Right cardiac atrium (tissue), 5 donors: ENCODE data around the gene CC2D1A. TPM values are rescaled to one million over a fixed set of nuclear protein-coding genes. Genes with fewer than 3 reads are reported as not detected.
A peak's percentile ranks its signal among the peaks of the same experiment; 100 is the strongest.

ENCODE experiments used
- ATAC-seq, 2 donors: fragments of 200-7000 bp; cut with Tn5 transposase; one replicate each; pipeline versions ENCODE4 v1.8.0 to v1.9.1; 2020; ENCODE audit warnings: moderate library complexity in 2 of 2, mild to moderate bottlenecking in 1 of 2
- DNase-seq, 3 donors: peaks; one replicate each; pipeline ENCODE4 v3.0.0-alpha.2; 2020
- H3K27ac ChIP-seq: one replicate; pipeline ENCODE4 v1.5.1; 2013; ENCODE audit warnings: mild to moderate bottlenecking, low read length, control low read depth, moderate library complexity
- H3K27me3 ChIP-seq: one replicate; pipeline ENCODE4 v1.6.1; 2013; ENCODE audit not compliant: control insufficient read depth, insufficient read depth
- H3K4me1 ChIP-seq: one replicate; pipeline ENCODE4 v1.6.1; 2013; ENCODE audit warnings: low read length; ENCODE audit not compliant: control insufficient read depth, insufficient read depth
- H3K4me3 ChIP-seq: one replicate; pipeline ENCODE4 v1.5.1; 2013; ENCODE audit warnings: low read length, control low read depth
- H3K9me3 ChIP-seq: one replicate; pipeline ENCODE4 v1.6.1; 2013; ENCODE audit warnings: low read length; ENCODE audit not compliant: control insufficient read depth
- WGBS: extraction: QIAGEN DNeasy Blood & Tissue Kit; methylation state at CpG from one replicate; pipeline ENCODE4 v1.1.7; 2013; 5-methylcytosine and 5-hydroxymethylcytosine counted together
- intact Hi-C, 4 donors: fragments of 100-400 bp; cut with DNase I; formaldehyde crosslinking; loops; one replicate each; pipeline versions ENCODE4 v1.11.0 to v1.14.0; 2022 to 2023
- polyA plus RNA-seq: library from polyadenylated mRNA; stranded (reverse); fragments of 200-250 nt; gene quantifications from one replicate; pipeline ENCODE4 v1.2.3, GENCODE V29; 2013
- total RNA-seq, 4 donors: library from RNA; stranded (reverse); fragmentation: NEBNext Ultra II Directional; extraction: Animal tissue kit (Norgen Biotek cat#: 25700); gene quantifications; one replicate each; pipeline ENCODE4 v1.2.1, GENCODE V29; 2021
- donor health status: healthy with polysubstance abuse.
- donor health status: DM: no; HTN: yes; CAD: no.
- donor health status: DM: no; HTN: no; CAD: no.
- donor health status: DM: no; HTN: yes; CAD: no; lungs with severe emphysema.
- donor health status: DM: yes; HTN: yes; CAD: no.

The CC2D1A gene
- total and polyA plus RNA-seq, 5 donors = 21.6 to 26.2 (median 22.6) TPM

GRCh38 chr19:13877303-13877702 lies 28.7 kb upstream of the CC2D1A start:
- Histone ChIP-seq H3K27me3 (no peaks in the 10 kb centered on the region), H3K4me3 (no peak overlapping the region), H3K27ac (no peak overlapping the region), H3K4me1 (peaks cover 2% of the 10 kb centered on the region), H3K9me3 (no peaks in the 10 kb centered on the region)
- WGBS = 89% methylated on average over 27 of the region's 27 CpGs
- no peak for DNase-seq
- ATAC-seq = no peak
- intact Hi-C loops = no loop called here

- peak overlapping the region; percentile 6 for H3K27ac ChIP-seq
- intact Hi-C loops = loop anchor here (2.0 to 10.0 kb wide), 5 partner anchors 164 to 194 kb away; partner anchors contain the start of gene MISP3 (in 2 of the 4)
- no peaks in the 10 kb centered on the region for H3K27me3 ChIP-seq
- ATAC-seq (peak; percentile 95), DNase-seq (peak; percentile 98 to 100 (median 99))
- H3K4me3 ChIP-seq = no peak overlapping the region
- WGBS = 8% methylated on average over 34 of the region's 34 CpGs
- peaks cover 2% of the 10 kb centered on the region for H3K4me1 ChIP-seq
- H3K9me3 ChIP-seq = no peaks in the 10 kb centered on the region
Measured at GRCh38 chr19:13880059-13881043, 25.6 kb upstream of the CC2D1A start.

- 44% methylated on average over 12 of the region's 12 CpGs for WGBS
- Histone ChIP-seq H3K27me3 (no peaks in the 10 kb centered on the region), H3K4me3 (no peak overlapping the region), H3K9me3 (no peaks in the 10 kb centered on the region), H3K27ac (no peak overlapping the region), H3K4me1 (peaks cover 2% of the 10 kb centered on the region)
- intact Hi-C loops = loop anchor here (2.0 to 10.0 kb wide), 5 partner anchors 164 to 194 kb away; partner anchors contain the start of gene MISP3 (in 2 of the 4)
- no peak for ATAC-seq
- no peak for DNase-seq
Measured at GRCh38 chr19:13881251-13881691, 24.7 kb upstream of the CC2D1A start.

- no peak overlapping the region for H3K27ac ChIP-seq
- H3K27me3 ChIP-seq = no peaks in the 10 kb centered on the region
- no peak for ATAC-seq
- intact Hi-C loops = loop anchor here (2.0 to 10.0 kb wide), 5 partner anchors 163 to 193 kb away; partner anchors contain the start of gene MISP3 (in 2 of the 4)
- peaks cover 2% of the 10 kb centered on the region for H3K4me1 ChIP-seq
- 40% methylated on average over 17 of the region's 17 CpGs for WGBS
- no peak overlapping the region for H3K4me3 ChIP-seq
- no peaks in the 10 kb centered on the region for H3K9me3 ChIP-seq
- DNase-seq = no peak
Measured at GRCh38 chr19:13881692-13882418, 24.1 kb upstream of the CC2D1A start.

GRCh38 chr19:13882419-13882795 lies 23.6 kb upstream of the CC2D1A start:
- Histone ChIP-seq H3K9me3 (no peaks in the 10 kb centered on the region), H3K4me1 (peaks cover 2% of the 10 kb centered on the region), H3K27ac (no peak overlapping the region), H3K27me3 (no peaks in the 10 kb centered on the region), H3K4me3 (no peak overlapping the region)
- DNase-seq = no peak
- intact Hi-C loops = loop anchor here in 3 of 4 donors (5.0 to 10.0 kb wide), 3 partner anchors 162 to 190 kb away; partner anchors contain the start of gene MISP3 (in 1 of the 3)
- 79% methylated on average over 5 of the region's 5 CpGs for WGBS
- no peak for ATAC-seq

GRCh38 chr19:13882836-13883235 lies 23.2 kb upstream of the CC2D1A start:
- intact Hi-C loops = loop anchor here in 3 of 4 donors (5.0 to 10.0 kb wide), 3 partner anchors 162 to 189 kb away; partner anchors contain the start of gene MISP3 (in 1 of the 3)

GRCh38 chr19:13883516-13884064 lies 22.4 kb upstream of the CC2D1A start:
- no peaks in the 10 kb centered on the region for H3K27me3 ChIP-seq
- intact Hi-C loops = loop anchor here in 3 of 4 donors (5.0 to 10.0 kb wide), 3 partner anchors 161 to 189 kb away; partner anchors contain the start of gene MISP3 (in 1 of the 3)
- peaks cover 2% of the 10 kb centered on the region for H3K4me1 ChIP-seq
- no peak overlapping the region for H3K27ac ChIP-seq
- no peak overlapping the region for H3K4me3 ChIP-seq
- no peak for DNase-seq
- 85% methylated on average over 10 of the region's 10 CpGs for WGBS
- ATAC-seq = no peak
- no peaks in the 10 kb centered on the region for H3K9me3 ChIP-seq

More at GRCh38 chr19:13882836-13883235, 23.2 kb upstream of the CC2D1A start:
- 94% methylated on average over 12 of the region's 12 CpGs for WGBS
- Histone ChIP-seq H3K4me1 (peaks cover 2% of the 10 kb centered on the region), H3K27me3 (no peaks in the 10 kb centered on the region), H3K9me3 (no peaks in the 10 kb centered on the region), H3K4me3 (no peak overlapping the region), H3K27ac (no peak overlapping the region)
- DNase-seq = no peak
- ATAC-seq = no peak

GRCh38 chr19:13884726-13885591 lies 21.0 kb upstream of the CC2D1A start:
- intact Hi-C loops = loop anchor here in 3 of 4 donors (5.0 to 10.0 kb wide), 3 partner anchors 160 to 187 kb away; partner anchors contain the start of gene MISP3 (in 1 of the 3)
- 71% methylated on average over 26 of the region's 26 CpGs for WGBS
- H3K4me1 ChIP-seq = peaks cover 2% of the 10 kb centered on the region
- H3K27ac ChIP-seq = no peak overlapping the region
- no peak for ATAC-seq
- no peaks in the 10 kb centered on the region for H3K9me3 ChIP-seq
- H3K4me3 ChIP-seq = no peak overlapping the region
- peak in 1 of 3 donors; percentile 57 for DNase-seq
- H3K27me3 ChIP-seq = no peaks in the 10 kb centered on the region

- DNase-seq (no peak), ATAC-seq (no peak)
- Histone ChIP-seq H3K4me1 (no peaks in the 10 kb centered on the region), H3K9me3 (no peaks in the 10 kb centered on the region), H3K4me3 (no peak overlapping the region), H3K27ac (no peak overlapping the region), H3K27me3 (no peaks in the 10 kb centered on the region)
- intact Hi-C loops = loop anchor here in 1 of 4 donors (10.0 kb wide), 1 partner anchor 159 kb away; no protein-coding TSS in a partner anchor
- WGBS = 89% methylated on average over 20 of the region's 20 CpGs
Measured at GRCh38 chr19:13885826-13886365, 20.1 kb upstream of the CC2D1A start.
